ENCODE results near the gene OR10J1.

The OR10J1 gene, protein sequence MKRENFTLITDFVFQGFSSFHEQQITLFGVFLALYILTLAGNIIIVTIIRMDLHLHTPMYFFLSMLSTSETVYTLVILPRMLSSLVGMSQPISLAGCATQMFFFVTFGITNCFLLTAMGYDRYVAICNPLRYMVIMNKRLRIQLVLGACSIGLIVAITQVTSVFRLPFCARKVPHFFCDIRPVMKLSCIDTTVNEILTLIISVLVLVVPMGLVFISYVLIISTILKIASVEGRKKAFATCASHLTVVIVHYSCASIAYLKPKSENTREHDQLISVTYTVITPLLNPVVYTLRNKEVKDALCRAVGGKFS

GRCh38 chr1:159439422-159439821 lies at the start of gene OR10J1:
OR10J1 (plus strand) TSS chr1:159439722; CDS start chr1:159439792, 70 bp downstream.
- in situ Hi-C loops (cut with HindIII; ENCODE audit: low sequenced_read_pairs) = loop anchor here (25.0 kb wide), 1 partner anchor 448 kb away; no protein-coding TSS in a partner anchor

DNA sequence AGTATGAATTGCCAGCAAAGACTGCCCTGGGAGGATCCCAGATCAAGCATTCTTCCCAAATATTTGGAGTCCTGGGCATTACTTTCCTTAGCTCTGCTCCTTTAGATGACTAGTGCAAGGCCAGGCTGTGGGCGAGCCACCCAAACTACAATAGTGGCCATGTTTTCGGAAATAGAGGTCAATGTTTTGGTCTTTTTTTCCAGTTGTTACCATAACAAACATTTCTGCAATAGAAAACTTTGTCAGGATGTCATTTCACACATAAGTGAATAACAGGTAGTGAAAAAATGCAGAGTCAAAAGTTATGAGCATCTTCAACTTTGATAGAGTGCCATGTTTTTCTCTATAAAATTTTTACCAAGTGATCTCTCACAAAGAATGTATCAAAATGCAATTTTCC lies 32.7 kb upstream of the OR10J1 start:
- in situ Hi-C loops (cut with HindIII; ENCODE audit: low sequenced_read_pairs) = no loop called here

DNA sequence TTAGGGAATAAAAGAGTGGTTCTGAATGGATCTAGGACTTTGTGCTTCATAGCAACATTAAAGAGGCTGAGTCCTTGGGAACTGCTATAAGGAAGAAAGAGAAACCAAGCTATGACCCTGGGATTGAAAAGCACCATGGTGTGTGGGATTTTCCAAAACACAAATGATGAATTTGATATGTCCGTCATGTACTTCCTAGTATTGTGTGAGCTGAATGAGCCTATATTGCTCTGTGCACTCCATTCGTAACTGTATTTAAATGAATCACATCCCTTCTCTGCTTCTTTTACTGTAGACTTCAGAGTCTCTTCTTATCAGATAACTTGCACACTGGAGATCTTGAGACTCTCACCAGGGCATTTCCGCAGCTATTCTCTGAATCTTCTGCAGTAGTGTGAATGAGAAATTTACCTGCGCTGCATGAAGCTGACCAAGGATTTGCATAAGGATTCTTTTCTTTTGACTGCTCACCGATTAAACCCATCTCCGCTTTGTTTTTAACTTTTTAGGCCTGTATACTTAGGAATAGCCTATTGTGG lies 30.6 kb upstream of the OR10J1 start:
- in situ Hi-C loops (cut with HindIII; ENCODE audit: low sequenced_read_pairs) = no loop called here

DNA sequence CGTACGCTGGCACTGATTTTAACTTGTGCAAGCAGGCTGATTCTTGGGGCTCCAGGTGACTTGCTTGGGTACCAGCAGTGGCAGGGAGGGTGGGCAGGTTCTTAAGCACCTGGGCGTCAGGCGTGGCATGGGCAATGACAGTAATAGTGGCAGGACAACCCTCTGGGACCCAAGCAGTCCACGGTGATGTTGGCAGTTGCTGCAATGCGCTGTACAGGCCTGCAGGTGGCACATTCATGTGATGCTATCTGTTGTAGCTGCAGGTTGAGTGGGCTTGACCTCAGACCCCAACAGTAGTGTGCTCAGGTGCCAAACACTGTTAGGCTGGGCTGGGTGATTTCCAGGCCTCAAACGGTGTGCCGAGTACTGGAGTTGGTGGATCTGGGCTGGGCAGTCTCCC lies 17.7 kb upstream of the OR10J1 start:
- in situ Hi-C loops (cut with HindIII; ENCODE audit: low sequenced_read_pairs) = no loop called here

- in situ Hi-C loops (cut with HindIII; ENCODE audit: low sequenced_read_pairs) = loop anchor here (25.0 kb wide), 1 partner anchor 459 kb away; no protein-coding TSS in a partner anchor
These were observed 11.0 kb upstream of the OR10J1 start for GRCh38 chr1:159428536-159428935.

GRCh38 chr1:159429074-159429861 lies 10.3 kb upstream of the OR10J1 start:
- in situ Hi-C loops (cut with HindIII; ENCODE audit: low sequenced_read_pairs) = loop anchor here (25.0 kb wide), 1 partner anchor 458 kb away; no protein-coding TSS in a partner anchor

DNA sequence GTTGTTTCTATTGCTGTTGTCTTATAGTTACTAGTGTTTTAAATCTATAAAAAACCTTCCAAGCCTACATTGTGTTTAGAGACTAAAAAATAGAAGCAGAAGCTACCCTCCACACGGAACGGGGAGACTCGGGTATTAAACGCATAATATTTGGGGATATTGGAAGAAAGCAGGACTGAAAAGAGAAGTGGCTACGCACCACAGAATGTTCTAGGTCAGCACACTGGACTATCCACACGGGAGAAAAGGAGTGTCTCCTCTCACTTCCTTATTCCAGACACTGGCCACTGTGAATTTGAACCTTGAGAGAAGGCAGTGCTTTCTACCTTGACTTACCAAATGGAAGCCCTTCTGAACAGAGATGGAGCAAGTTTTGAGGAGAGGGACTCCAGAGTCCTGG lies 8.5 kb upstream of the OR10J1 start:
- in situ Hi-C loops (cut with HindIII; ENCODE audit: low sequenced_read_pairs) = loop anchor here (25.0 kb wide), 1 partner anchor 456 kb away; no protein-coding TSS in a partner anchor

- in situ Hi-C loops (cut with HindIII; ENCODE audit: low sequenced_read_pairs) = loop anchor here (25.0 kb wide), 1 partner anchor 455 kb away; no protein-coding TSS in a partner anchor
These were observed 7.6 kb upstream of the OR10J1 start, which contains the start of gene OR10J4 for GRCh38 chr1:159431904-159432303. OR10J4 (plus strand) TSS chr1:159432204.

GRCh38 chr1:159436469-159436868 lies 3.1 kb upstream of the OR10J1 start:
- in situ Hi-C loops (cut with HindIII; ENCODE audit: low sequenced_read_pairs) = loop anchor here (25.0 kb wide), 1 partner anchor 451 kb away; no protein-coding TSS in a partner anchor

DNA sequence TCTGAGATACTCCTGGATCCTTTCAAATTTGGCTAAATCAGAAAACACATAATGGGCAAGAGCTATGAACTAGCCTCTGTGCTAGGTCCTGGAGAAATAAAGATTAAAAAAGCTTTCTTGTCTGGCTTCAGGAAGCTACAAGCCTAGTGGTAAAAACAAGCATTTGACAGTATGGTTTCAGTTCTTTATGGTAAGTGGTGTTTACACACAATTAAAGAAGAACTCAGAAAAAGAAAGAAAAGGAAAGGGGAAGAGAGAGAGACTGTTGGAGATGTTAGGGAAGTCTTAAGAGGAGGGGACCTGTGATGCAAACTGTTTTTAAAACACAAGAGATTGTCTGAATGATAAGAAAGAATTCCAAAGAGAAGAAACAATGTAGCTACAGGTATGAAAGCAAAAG lies 1.8 kb downstream of the OR10J1 start:
- in situ Hi-C loops (cut with HindIII; ENCODE audit: low sequenced_read_pairs) = loop anchor here (25.0 kb wide), 1 partner anchor 446 kb away; no protein-coding TSS in a partner anchor

DNA sequence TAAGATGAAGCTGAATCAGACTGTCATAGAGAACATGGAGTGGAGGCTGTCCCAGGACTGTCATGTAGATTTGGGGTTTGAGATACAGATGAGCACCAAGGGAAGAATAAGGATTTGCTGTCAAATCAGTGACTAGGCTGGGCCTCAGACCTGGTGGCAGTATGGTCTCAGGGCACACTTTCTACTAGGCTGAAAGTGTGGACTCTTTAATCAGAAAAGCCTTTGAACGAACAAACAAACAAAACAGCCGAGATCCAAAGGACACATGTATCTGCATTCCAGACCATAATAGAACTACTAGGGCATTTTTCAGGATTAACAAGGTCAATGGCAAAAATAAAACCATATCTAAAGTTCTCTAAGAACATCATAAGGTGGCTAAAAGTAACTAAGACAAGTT lies 2.9 kb downstream of the OR10J1 start:
- in situ Hi-C loops (cut with HindIII; ENCODE audit: low sequenced_read_pairs) = loop anchor here (25.0 kb wide), 1 partner anchor 445 kb away; no protein-coding TSS in a partner anchor

- in situ Hi-C loops (cut with HindIII; ENCODE audit: low sequenced_read_pairs) = loop anchor here (25.0 kb wide), 1 partner anchor 444 kb away; no protein-coding TSS in a partner anchor
These were observed 3.7 kb downstream of the OR10J1 start for GRCh38 chr1:159443066-159443750.

DNA sequence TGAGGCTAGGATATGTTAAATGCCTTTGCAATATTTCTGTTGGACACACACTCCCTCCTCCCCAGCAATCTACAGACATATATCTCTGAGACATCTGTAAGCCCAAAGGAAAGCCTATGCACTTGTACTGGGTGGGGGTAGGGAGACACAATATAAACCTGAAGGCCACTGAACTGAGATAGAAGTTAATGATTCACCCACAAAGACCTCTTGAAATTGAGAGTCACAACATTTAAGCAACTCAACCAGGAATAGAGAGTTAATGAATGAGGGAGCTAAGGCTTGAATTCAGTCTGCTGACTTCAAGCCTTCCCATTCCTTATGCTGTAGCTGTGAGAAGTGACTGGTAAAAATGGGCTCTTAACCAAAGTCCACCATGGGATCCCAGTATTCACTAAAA lies 5.0 kb downstream of the OR10J1 start:
- in situ Hi-C loops (cut with HindIII; ENCODE audit: low sequenced_read_pairs) = loop anchor here (25.0 kb wide), 1 partner anchor 443 kb away; no protein-coding TSS in a partner anchor

GRCh38 chr1:159448181-159448580 lies 8.7 kb downstream of the OR10J1 start:
- in situ Hi-C loops (cut with HindIII; ENCODE audit: low sequenced_read_pairs) = loop anchor here (25.0 kb wide), 1 partner anchor 439 kb away; no protein-coding TSS in a partner anchor

- in situ Hi-C loops (cut with HindIII; ENCODE audit: low sequenced_read_pairs) = loop anchor here (25.0 kb wide), 1 partner anchor 438 kb away; no protein-coding TSS in a partner anchor
These were observed 10.1 kb downstream of the OR10J1 start for GRCh38 chr1:159449605-159450004.

DNA sequence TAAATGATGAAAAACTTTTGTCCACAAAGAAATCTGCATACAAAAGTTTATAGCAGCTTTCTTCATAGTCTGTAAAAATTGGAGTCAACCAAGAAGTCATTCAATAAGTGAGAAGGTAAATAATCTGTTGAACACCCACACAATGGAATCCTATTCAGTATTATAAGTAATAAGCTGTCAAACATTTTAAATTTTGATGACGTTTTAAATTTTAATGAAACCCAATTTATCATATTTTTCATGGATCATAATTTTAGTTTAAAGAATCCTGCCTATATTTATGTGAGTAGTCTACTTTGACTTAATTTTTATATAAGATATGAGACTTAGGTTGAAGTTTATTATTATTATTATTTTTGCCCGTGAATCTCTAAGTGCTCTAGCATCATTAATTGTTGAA lies 20.0 kb downstream of the OR10J1 start:
- in situ Hi-C loops (cut with HindIII; ENCODE audit: low sequenced_read_pairs) = no loop called here

DNA sequence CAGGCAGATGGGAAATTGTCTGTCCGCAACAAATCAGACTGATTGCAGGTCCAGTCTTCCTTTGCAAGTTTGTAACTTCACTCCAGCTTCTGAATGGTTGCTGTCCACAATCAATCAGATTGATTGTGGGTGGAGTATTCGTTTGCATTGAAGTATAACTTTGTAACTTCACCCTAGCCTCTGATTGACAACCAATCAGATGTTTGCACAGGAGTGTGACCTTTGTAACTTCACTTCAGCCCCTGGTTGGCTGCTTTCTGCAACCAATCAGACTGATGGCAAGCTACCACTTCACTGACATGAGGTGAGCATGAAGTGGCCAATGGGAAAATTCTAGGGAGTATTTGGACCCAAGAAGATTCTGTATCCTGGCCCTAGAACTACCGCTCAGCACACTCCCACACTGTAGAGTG lies 25.7 kb downstream of the OR10J1 start:
- in situ Hi-C loops (cut with HindIII; ENCODE audit: low sequenced_read_pairs) = no loop called here

GRCh38 chr1:159468321-159468720 lies 28.8 kb downstream of the OR10J1 start:
- in situ Hi-C loops (cut with HindIII; ENCODE audit: low sequenced_read_pairs) = no loop called here

DNA sequence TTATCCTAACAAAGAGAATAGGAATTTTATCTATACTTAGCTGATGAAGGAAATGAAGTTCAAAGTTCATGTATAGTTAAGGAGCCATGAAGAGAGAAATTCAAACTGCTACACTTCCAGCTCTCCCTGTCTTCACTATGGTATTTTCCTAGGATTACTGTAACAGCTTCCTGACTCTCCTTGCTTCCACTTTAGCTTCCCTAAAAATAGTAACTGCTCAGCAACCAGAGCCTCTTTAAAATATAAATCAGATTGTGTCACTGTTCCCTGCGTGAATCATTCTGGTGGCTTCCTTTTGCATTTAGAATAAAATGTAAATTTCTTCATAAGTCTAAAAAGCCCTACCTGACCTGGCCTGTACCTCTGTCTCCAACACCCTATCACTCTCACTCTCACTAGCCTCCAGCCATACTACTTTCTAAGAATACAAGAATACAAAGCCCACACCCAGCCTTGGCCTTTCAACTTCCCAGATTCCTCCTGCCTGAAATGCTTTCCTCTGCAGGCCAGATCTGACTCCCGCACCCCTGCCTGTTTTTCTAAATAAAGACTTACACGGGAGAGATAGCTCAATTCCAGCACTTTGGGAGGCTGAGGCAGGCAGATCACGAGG lies 30.5 kb downstream of the OR10J1 start:
- in situ Hi-C loops (cut with HindIII; ENCODE audit: low sequenced_read_pairs) = no loop called here

DNA sequence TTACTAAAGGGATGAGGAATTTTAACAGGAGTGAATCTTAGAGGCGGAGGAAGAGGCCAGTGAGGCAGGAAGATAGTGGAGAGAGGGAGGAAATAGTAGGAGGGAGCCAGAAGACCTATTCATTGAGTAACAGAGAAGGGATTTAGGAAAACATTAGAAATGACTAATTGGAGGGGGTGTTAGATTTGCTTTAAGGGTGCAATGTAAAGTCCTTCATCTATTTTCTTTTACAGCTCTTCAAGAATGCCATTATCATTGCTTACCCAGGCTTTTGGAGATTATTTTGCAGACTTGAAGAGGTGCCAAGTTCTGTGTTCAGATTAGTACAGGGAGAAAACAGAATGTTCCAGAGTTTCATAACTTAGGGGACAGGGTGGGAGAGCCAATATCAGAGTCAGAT lies 33.8 kb downstream of the OR10J1 start:
- in situ Hi-C loops (cut with HindIII; ENCODE audit: low sequenced_read_pairs) = no loop called here

All from endothelial cell of hepatic sinusoid (primary cell).